GM21526 (cell line): Measurements from ENCODE around the gene DIS3L.
"Not testable (repeated sequence)": the region's sequence is repeated elsewhere in the genome, so short reads cannot be mapped to it uniquely, and the experiment has no call there.

Experiments used
- ATAC-seq: cut with Tn5 transposase; IDR thresholded peaks from one replicate; pipeline ENCODE4 v1.9.1; 2021; ENCODE audit warnings: moderate library complexity; ENCODE audit not compliant: unreplicated experiment, low FRiP score

Gene DIS3L

DNA sequence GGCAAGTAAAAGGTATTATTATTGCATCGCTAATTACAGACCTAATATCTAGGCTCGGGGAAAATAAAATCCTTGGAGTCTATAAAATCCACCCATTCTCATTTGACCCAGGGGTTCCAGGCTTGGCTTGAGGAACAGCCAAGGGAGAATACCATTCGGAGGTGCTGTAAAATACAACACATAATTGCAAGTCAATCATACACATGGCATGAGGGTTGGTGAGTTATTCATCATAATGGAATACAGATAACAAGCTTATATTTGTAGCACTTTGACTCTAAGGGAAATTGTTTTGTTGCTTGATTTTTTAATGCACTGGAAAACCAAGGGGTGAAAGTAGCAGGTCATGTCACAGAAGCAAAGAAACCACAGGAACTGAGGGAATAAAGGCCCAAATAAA is 16.8 kb upstream of the DIS3L start:
- no peak for ATAC-seq

- no peak for ATAC-seq
These were observed 15.3 kb upstream of the DIS3L start for GRCh38 chr15:66278056-66278455.

DNA sequence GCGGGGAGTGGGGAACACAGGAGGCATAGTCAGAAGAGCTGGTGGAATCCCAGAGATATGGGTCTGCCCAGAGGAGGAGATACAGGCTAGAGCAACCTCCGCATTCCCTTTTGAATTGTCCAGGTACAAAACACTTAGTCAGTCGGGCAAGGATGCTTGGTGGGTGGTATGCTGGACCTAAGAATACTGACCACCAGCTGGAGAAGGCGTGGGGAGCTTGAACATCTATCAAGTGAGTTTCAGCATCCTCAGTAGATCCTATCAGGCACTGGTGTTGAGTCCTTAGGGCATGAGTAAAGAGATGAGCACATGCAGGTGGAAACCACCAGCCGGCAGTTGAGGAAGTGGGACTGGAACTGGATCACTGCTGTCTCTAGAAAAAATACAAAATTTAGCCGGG is 14.7 kb upstream of the DIS3L start:
- ATAC-seq = no peak

- no peak for ATAC-seq
These were observed 9.1 kb upstream of the DIS3L start for GRCh38 chr15:66284271-66284670.

GRCh38 chr15:66285533-66286280 is 7.7 kb upstream of the DIS3L start:
- no peak for ATAC-seq

DNA sequence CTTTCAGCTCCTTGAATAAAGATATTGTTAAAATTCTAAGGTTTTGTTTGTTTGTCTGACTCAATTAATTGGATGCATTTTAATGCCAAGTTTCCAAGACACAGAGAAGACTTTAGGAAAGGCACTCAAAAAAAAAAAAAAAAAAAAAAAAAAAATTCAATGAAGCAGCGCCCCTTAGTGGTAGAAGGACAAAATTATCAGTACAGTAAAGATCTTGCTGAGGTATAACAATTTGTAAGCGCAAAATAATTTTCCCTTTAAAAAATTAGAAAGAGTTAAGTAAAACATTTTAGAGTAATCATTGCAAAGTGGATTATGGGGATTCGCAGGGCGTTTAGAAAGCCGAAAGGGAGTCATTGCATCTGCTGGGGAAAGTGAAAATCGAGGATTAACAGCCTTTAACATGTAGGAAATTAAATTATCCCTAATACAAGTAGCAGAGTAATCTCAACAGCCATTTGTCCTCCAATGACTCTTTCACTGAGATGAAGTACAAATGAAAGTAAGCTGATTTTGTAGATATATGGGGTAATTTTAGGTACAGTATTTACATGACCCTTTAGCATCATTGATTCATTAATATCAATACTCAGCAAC is 5.8 kb upstream of the DIS3L start:
- no peak for ATAC-seq

DNA sequence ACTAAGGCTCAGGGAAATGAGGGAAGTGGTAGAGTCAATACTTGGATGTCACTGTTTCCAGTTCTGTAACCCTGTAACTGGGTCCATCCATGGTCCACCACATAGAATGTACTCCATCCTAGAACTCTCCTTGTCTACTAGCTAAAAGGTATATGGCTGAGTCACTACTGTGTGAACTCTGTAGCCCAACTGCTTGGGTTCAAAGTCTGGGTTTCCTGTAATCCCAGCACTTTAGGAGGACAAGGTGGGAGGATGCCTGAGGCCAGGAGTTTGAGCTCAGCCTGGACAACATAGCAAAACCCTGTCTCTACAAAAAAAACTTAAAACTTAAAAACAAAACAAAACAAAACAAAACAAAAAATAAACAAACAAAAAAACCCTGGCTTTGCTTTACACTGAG is 5.3 kb upstream of the DIS3L start:
- ATAC-seq = no peak

DNA sequence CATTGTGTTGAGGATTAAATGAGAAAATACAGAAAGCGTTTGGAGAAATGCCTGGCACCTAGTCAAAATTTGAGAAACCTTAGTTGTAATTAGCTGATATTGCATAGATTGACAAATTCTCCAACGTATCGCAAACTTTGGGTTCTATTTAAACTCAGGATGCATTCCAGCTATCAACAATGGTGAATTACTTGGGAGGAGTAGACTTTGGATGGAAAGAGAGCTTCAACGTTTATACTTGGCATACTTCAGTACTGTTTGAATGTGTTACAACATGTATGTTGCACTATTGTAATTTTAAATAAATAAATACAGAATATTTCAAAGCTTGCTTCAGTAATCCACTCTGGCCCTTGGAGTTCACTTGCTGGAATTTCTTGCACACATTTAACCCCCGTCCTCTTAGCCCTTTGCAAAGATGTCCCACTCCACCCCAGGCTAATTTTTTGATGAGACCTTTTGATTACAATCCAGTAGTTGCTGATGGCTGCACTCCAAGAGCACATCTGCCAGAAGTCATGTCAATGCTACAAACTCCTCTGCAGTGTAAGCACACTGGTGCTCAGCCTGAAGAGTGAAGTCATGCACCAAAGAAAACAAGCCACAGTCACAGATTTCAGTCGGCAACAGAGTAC is 4.7 kb upstream of the DIS3L start:
- ATAC-seq = no peak

- no peak for ATAC-seq
These were observed 3.4 kb upstream of the DIS3L start for GRCh38 chr15:66290007-66290406.

- ATAC-seq = no peak
These were observed 2.9 kb upstream of the DIS3L start for GRCh38 chr15:66290518-66290917.

GRCh38 chr15:66291816-66292570 is 1.4 kb upstream of the DIS3L start:
- no peak for ATAC-seq

- no peak for ATAC-seq
These were observed 573 bp upstream of the DIS3L start for GRCh38 chr15:66292571-66293418.

GRCh38 chr15:66294157-66294931 is 976 bp downstream of the DIS3L start:
- peak; percentile 17 for ATAC-seq

GRCh38 chr15:66294932-66295235 is 1.5 kb downstream of the DIS3L start:
- no peak for ATAC-seq

- no peak for ATAC-seq
These were observed 2.8 kb downstream of the DIS3L start for GRCh38 chr15:66296186-66296585.

- ATAC-seq = no peak
These were observed 5.5 kb downstream of the DIS3L start for GRCh38 chr15:66298803-66299251.

DNA sequence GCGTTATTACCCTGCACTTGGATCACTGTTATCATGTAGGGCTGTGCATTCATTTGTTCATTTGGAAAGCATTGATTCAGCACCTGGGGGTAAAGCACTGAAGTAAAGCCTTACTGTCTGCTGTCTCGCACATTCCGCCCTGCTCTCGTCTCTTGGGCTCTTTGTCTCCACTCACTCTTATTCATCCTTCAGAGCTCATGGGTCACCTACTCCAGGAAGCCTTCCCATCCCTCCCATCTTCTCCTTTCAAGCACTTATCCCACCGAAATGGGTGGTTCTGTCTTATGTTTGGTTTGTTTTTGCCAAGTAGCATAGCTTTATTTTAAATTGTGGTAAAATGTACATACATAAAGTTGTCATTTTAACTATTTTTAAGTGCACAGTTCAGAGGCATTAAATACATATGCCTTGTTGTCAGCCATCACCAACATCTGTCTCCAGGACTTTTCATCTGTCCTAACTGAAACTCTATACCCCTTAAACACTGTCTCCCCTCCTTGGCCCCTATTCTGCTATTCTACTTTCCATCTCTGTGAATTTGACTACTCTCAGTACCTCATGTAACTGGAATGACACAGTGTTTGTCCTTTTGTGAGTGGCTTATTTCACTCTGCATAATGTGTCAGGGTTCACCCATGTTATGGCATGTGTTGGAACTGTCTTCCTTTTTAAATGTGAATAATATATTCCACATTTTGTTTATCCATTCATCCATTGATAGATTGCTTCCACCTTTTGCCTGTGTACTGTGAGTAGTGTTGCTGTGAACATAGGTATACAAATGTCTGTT is 9.3 kb downstream of the DIS3L start:
- no peak for ATAC-seq

- not testable (repeated sequence) for ATAC-seq
These were observed 11.1 kb downstream of the DIS3L start for GRCh38 chr15:66304425-66304824.

GRCh38 chr15:66306381-66306780 is 13.0 kb downstream of the DIS3L start:
- no peak for ATAC-seq
